ENCODE data around the gene SCP2. TPM values are rescaled to one million over a fixed set of nuclear protein-coding genes. Genes with fewer than 3 reads are reported as not detected.

SCP2 gene
- total RNA-seq, 4 donors from 2014 or later, result 92.4 to 125 (median 120) TPM

GRCh38 chr1:52907812-52908153 is 19.3 kb upstream of the SCP2 start:
- no peaks in the 10 kb centered on the region for H3K9me3 ChIP-seq
- H3K36me3 ChIP-seq, result peaks cover 0 to 50% of the 10 kb centered on the region in 2 donors
- H3K4me3 ChIP-seq, result no peak overlapping the region
- TF ChIP-seq EP300 (IDR thresholded peaks at IDR 0.05) (no peak), POLR2AphosphoS5 (IDR thresholded peaks at IDR 0.05) (no peak)
- H3K4me1 ChIP-seq, result peaks cover 0 to 18% (median 0%) of the 10 kb centered on the region in 3 donors
- H3K27ac ChIP-seq, result no peak overlapping the region
- no CpG with 5 or more reads among the region's 10 CpGs for WGBS, 2 donors (ENCODE audit: low coverage in 1 of 2)
- H3K27me3 ChIP-seq, result no peaks in the 10 kb centered on the region
- no peak for ATAC-seq

GRCh38 chr1:52911541-52911940 is 15.5 kb upstream of the SCP2 start:
- Histone ChIP-seq H3K27me3 (no peaks in the 10 kb centered on the region), H3K36me3 (peaks cover 0 to 48% of the 10 kb centered on the region in 2 donors), H3K9me3 (no peaks in the 10 kb centered on the region), H3K4me1 (peaks cover 0 to 27% (median 0%) of the 10 kb centered on the region in 3 donors), H3K4me3 (no peak overlapping the region), H3K27ac (no peak overlapping the region)
- no peak for TF ChIP-seq CTCF (IDR thresholded peaks at IDR 0.05)
- no peak for TF ChIP-seq POLR2AphosphoS5 (IDR thresholded peaks at IDR 0.05)
- TF ChIP-seq POLR2A (IDR thresholded peaks at IDR 0.05), result no peak
- 100% methylated on average over 1 of the region's 10 CpGs; no CpG with 5 or more reads in 1 of the 2 donors for WGBS, 2 donors (ENCODE audit: low coverage in 1 of 2)
- no peak for ATAC-seq

- Histone ChIP-seq H3K27me3 (no peaks in the 10 kb centered on the region), H3K4me1 (peaks cover 0 to 41% (median 0%) of the 10 kb centered on the region in 3 donors), H3K4me3 (no peak overlapping the region), H3K27ac (no peak overlapping the region), H3K36me3 (peaks cover 0 to 39% of the 10 kb centered on the region in 2 donors), H3K9me3 (no peaks in the 10 kb centered on the region)
- ATAC-seq, result no peak
- TF ChIP-seq POLR2A (IDR thresholded peaks at IDR 0.05), result no peak
- TF ChIP-seq CTCF (IDR thresholded peaks at IDR 0.05), result no peak
- no peak for TF ChIP-seq POLR2AphosphoS5 (IDR thresholded peaks at IDR 0.05)
- TF ChIP-seq EP300 (IDR thresholded peaks at IDR 0.05), result no peak
- WGBS, 2 donors (ENCODE audit: low coverage in 1 of 2), result 90 to 92% methylated on average over 2 to 3 of the region's 3 CpGs
Observed at GRCh38 chr1:52913014-52913413, 14.1 kb upstream of the SCP2 start.

- 58 to 59% methylated on average over 7 to 8 of the region's 8 CpGs for WGBS, 2 donors (ENCODE audit: low coverage in 1 of 2)
- H3K4me3 ChIP-seq, result no peak overlapping the region
- TF ChIP-seq EP300 (IDR thresholded peaks at IDR 0.05), result no peak
- TF ChIP-seq POLR2AphosphoS5 (IDR thresholded peaks at IDR 0.05), result no peak
- H3K36me3 ChIP-seq, result peaks cover 0 to 34% of the 10 kb centered on the region in 2 donors
- H3K4me1 ChIP-seq, result peaks cover 0 to 41% (median 0%) of the 10 kb centered on the region in 3 donors
- ATAC-seq, result no peak
- no peak overlapping the region for H3K27ac ChIP-seq
- H3K9me3 ChIP-seq, result no peaks in the 10 kb centered on the region
- no peaks in the 10 kb centered on the region for H3K27me3 ChIP-seq
Observed at GRCh38 chr1:52913537-52913936, 13.5 kb upstream of the SCP2 start.

GRCh38 chr1:52914463-52914862 is 12.6 kb upstream of the SCP2 start:
- peak overlapping the region in 1 of 4 donors; percentile 27 for H3K27ac ChIP-seq
- TF ChIP-seq EP300 (IDR thresholded peaks at IDR 0.05) (no peak), POLR2A (IDR thresholded peaks at IDR 0.05) (no peak), POLR2AphosphoS5 (IDR thresholded peaks at IDR 0.05) (no peak)
- ATAC-seq, result no peak
- no peak overlapping the region for H3K4me3 ChIP-seq
- H3K27me3 ChIP-seq, result no peaks in the 10 kb centered on the region
- peaks cover 0 to 33% of the 10 kb centered on the region in 2 donors for H3K36me3 ChIP-seq
- no peaks in the 10 kb centered on the region for H3K9me3 ChIP-seq
- peaks cover 0 to 41% (median 0%) of the 10 kb centered on the region in 3 donors for H3K4me1 ChIP-seq
- WGBS, 2 donors (ENCODE audit: low coverage in 1 of 2), result 80 to 87% methylated on average over 1 to 3 of the region's 5 CpGs

- Histone ChIP-seq H3K27ac (peak overlapping the region in 1 of 4 donors; percentile 27), H3K27me3 (no peaks in the 10 kb centered on the region), H3K4me1 (peaks cover 0 to 46% (median 0%) of the 10 kb centered on the region in 3 donors), H3K9me3 (no peaks in the 10 kb centered on the region), H3K36me3 (peaks cover 0 to 33% of the 10 kb centered on the region in 2 donors), H3K4me3 (no peak overlapping the region)
- 85 to 90% methylated on average over 2 of the region's 2 CpGs for WGBS, 2 donors (ENCODE audit: low coverage in 1 of 2)
- TF ChIP-seq EP300 (IDR thresholded peaks at IDR 0.05), result no peak
- no peak for ATAC-seq
Observed at GRCh38 chr1:52915211-52915854, 11.7 kb upstream of the SCP2 start.

GRCh38 chr1:52915855-52916220 is 11.2 kb upstream of the SCP2 start:
- H3K36me3 ChIP-seq, result peaks cover 0 to 28% of the 10 kb centered on the region in 2 donors
- H3K4me1 ChIP-seq, result peaks cover 0 to 52% (median 0%) of the 10 kb centered on the region in 3 donors
- TF ChIP-seq POLR2AphosphoS5 (IDR thresholded peaks at IDR 0.05), result no peak
- no peak for TF ChIP-seq EP300 (IDR thresholded peaks at IDR 0.05)
- no peak for TF ChIP-seq POLR2A (IDR thresholded peaks at IDR 0.05)
- TF ChIP-seq CTCF (IDR thresholded peaks at IDR 0.05), result no peak
- no peak for ATAC-seq
- H3K9me3 ChIP-seq, result no peaks in the 10 kb centered on the region
- H3K4me3 ChIP-seq, result no peak overlapping the region
- WGBS, 2 donors (ENCODE audit: low coverage in 1 of 2), result 69 to 91% methylated on average over 5 to 6 of the region's 7 CpGs
- H3K27me3 ChIP-seq, result no peaks in the 10 kb centered on the region
- H3K27ac ChIP-seq, result peak overlapping the region in 1 of 4 donors; percentile 59
